M059J (cell line): ENCODE results near the gene TIE1. TPM values are rescaled to one million over a fixed set of nuclear protein-coding genes. Genes with fewer than 3 reads are reported as not detected.
A peak's percentile ranks its signal among the peaks of the same experiment; 100 is the strongest.
"Not testable (repeated sequence)": the region's sequence is repeated elsewhere in the genome, so short reads cannot be mapped to it uniquely, and the experiment has no call there.

ENCODE experiments used
- DNase-seq: peaks from one replicate; pipeline ENCODE4 v3.0.0-alpha.2; 2012; ENCODE audit warnings: low read depth
- total RNA-seq: library from RNA; depleted of rRNA; stranded (reverse); fragments of >200 nt; shearing (Covaris generic); gene quantifications from 2 replicates; pipeline ENCODE4 v1.2.3, GENCODE V29; 2014; rRNA removed

TIE1 gene
- total RNA-seq, 1 experiment from 2014 or later, result 3.3 TPM

GRCh38 chr1:43360616-43361015 is 59.8 kb downstream of the TIE1 start:
- DNase-seq, result no peak

DNA sequence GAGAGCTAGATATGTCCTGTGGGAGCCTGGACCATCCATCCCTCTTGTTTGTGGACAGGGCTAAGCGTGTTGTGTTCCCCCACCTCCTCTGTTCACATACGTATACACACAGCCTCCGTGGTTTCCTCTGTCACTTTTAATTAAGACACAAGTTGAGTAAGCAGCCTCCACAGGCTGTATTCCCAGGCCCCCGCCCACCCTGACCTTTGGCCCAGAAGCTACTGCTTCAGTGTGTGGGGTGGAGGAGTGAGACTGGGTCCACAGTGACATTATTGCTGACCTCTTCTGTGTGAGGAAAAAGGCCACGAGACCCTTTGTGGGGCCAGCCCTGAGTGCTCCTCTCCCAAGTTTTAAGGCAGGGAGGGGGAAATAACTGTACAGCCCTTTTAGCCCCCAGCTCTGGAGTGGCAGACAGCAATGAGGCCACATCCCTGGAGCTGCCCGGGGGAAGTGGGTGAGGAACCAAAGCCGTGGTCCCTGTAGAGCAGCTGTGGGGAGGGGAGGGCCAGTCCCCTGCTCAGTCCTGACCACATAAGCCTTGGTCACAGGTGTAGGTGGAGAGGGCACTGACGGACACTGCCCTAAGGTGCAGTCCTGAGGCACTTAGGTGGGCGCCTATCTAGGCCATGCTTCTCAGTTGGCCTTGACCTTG is 62.6 kb downstream of the TIE1 start:
- DNase-seq, result peak; percentile 66

DNA sequence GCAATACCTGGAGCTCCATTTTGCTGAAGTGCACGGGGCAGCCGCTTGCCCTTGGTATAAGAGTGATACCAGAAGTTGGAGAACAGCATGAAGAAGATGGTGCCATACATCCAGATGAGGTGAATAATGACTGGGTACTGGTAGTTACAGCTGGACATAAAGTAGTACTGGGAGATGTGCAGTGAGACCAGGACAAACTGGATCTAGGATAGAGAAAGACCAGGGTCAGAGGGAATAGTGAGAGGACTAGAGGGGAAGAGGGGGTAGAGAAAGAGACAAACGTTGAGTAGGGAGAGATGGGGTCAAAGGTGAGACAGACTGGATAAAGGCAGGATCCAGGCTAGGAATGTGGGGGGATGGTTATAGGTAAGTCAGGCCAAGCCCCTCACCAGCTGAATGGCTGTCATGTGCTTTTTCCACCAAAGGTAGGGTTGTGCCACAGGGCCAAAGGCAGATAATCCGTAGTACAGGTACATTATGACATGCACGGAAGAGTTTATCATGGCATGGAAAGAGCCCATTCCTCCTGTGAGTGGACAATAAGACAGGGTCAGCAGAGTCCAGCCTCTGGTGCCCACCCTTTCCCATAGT is 63.2 kb downstream of the TIE1 start:
- no peak for DNase-seq

DNA sequence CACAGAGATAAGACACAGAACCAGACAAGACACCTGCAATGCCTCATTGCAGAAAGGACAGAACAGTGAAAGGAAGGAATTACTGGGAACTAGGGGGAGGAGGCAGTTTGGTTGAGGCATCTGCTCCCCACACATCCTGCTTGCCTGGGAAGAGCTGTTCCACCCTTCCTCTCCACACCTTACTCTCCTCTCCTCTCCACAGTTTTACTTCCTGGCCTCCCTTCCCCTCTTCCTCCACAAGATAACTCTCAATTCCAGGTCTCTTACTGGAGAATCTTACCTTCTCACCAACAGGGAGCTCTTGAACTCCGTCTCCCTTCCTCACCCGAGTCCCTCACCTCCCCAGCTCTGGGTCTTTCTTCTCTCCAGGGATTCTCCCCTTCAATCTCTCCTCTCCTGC is 64.9 kb downstream of the TIE1 start:
- no peak for DNase-seq

- no peak for DNase-seq
Measured at GRCh38 chr1:43366179-43366578, 65.4 kb downstream of the TIE1 start.

DNA sequence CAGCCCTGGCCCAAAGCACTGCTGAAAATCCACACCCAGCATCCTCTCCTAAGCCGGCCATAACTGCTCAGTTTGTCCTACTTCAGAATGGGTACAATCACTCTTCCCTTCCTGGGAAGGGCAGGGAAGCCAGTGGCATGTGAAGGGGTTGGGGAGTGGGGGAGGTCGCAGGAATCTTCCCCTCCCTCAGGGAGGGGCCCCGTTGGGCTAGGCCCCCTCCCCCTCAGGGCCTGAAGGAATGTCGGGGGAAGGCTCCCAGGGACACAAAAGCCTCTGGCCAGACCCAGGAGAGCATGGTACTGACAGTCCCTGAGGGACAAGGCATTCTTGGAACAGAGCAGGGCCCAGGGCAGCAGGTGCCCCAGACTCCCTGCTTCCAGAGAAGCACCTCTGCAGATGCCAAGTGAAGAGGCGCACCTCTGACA is 65.8 kb downstream of the TIE1 start:
- DNase-seq, result no peak

- DNase-seq, result no peak
Measured at GRCh38 chr1:43367026-43367903, 66.5 kb downstream of the TIE1 start.

DNA sequence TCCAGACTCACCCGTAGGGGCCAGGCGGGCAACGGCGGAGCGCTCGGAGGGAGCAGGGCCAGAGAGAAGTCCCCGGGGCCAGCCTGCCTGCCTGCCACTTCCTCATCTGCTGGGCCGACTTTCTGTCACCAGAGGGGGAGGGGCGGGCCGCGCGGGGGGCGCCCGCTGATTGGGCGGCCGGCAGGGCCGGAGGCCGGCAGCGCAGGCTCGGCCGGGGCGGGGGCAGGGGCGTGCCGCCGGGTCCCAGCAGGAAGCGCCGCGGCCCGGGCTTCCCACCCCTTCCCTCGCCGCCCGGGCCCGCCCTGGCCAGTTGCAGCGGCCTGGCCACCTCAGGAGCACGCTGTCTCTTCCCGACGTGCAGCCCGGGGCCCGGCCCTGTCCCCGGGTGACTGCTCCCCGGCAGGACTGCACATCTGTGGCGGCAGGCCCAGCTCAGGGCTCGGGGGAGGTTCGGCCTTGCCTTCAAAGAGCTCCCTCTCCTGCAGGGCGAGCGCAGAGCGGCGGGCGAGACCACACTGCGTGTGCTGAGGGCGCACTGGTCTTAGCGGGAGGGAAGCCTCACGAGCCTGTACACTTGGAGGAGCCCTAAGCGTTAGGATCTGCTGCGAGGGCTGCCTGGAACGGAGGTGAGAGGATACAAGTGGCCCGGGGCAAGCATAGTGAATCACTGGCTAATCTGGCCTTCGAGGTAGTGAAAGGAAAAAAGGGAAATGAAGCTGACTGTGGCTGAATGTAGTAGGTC is 67.3 kb downstream of the TIE1 start, which contains the start of gene ELOVL1:
TSS of gene ELOVL1 (minus strand) at position 108 of the 742 bp plus-strand sequence. CDS start 2,402 bp downstream, outside the sequence.
- DNase-seq, result peak; percentile 95

GRCh38 chr1:43368646-43369020 is 67.9 kb downstream of the TIE1 start:
- DNase-seq, result no peak

GRCh38 chr1:43369779-43370178 is 69.0 kb downstream of the TIE1 start:
- not testable (repeated sequence) for DNase-seq

DNA sequence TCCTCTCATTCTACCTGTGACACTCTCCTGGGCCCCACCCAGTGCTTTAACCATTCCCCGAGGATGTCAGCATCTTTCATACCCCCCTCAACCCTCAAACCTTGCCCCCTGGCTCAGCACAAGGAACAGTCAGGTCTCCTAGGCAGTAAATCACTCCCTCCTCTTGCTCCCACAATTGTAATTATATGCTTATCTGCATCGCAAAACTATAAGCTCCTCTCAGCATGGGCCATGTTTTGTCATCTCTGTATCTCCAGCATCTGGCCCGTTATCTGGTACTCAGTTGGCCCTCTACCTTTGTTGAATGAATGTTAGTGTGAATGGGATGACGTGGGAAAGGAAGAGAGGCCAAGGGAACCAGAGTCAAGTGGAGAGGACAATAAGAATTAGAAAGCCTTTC is 69.8 kb downstream of the TIE1 start:
- DNase-seq, result no peak

DNA sequence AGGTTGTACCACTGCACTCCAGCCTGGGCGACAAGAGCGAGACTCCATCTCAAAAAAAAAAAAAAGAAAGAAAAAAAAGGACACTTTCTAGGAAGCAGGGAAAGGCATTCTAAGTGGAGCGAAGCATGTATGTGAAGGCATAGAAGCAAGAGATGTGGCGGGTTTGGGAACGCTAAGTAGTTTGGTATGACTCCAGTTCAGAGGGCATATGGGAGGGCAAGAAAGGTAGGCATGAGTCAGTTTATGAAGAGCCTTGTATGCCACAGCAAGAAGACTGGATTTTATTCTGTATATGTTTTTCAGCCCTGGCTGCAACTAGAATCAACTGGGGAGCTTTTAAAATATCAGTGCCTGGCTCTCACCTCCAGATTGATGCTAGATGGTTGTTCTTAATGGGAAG is 71.4 kb downstream of the TIE1 start:
- DNase-seq, result peak; percentile 70

Other genes with a start within 250 kb of the TIE1 start
- 150 and 165 TPM in 2 replicates for gene EBNA1BP2, start 128.7 kb upstream of the TIE1 start, total RNA-seq
- gene CFAP57, start 128.7 kb upstream of the TIE1 start, total RNA-seq, result 0.67 TPM in 1 of 2 replicates, not detected in the other
- gene TMEM125, start 31.0 kb upstream of the TIE1 start, total RNA-seq, result not detected in 2 replicates
- gene C1orf210, start 15.4 kb upstream of the TIE1 start, total RNA-seq, result not detected in 2 replicates
- gene MPL, start 36.8 kb downstream of the TIE1 start, total RNA-seq, result not detected in 2 replicates
- 273 and 274 TPM in 2 replicates for gene CDC20, start 58.0 kb downstream of the TIE1 start, total RNA-seq
- 152 and 164 TPM in 2 replicates for gene ELOVL1, start 67.0 kb downstream of the TIE1 start, total RNA-seq
- gene MED8, start 88.8 kb downstream of the TIE1 start, total RNA-seq, result 113 and 121 TPM in 2 replicates
- gene SZT2, start 88.9 kb downstream of the TIE1 start, total RNA-seq, result 9.4 and 15.2 TPM in 2 replicates
- gene HYI, start 152.9 kb downstream of the TIE1 start, total RNA-seq, result 43.7 and 50.9 TPM in 2 replicates
- gene PTPRF, start 229.9 kb downstream of the TIE1 start, total RNA-seq, result 17.0 and 31.1 TPM in 2 replicates